GM19438 (cell line): ENCODE data around the gene INF2.
"Not testable (repeated sequence)": the region's sequence is repeated elsewhere in the genome, so short reads cannot be mapped to it uniquely, and the experiment has no call there.

Experiments
- ATAC-seq: cut with Tn5 transposase; IDR thresholded peaks from one replicate; pipeline ENCODE4 v1.9.1; 2021; ENCODE audit warnings: low read depth; ENCODE audit not compliant: unreplicated experiment

The INF2 gene

GRCh38 chr14:104656014-104656714, 33.3 kb upstream of the INF2 start:
- ATAC-seq = no peak

DNA sequence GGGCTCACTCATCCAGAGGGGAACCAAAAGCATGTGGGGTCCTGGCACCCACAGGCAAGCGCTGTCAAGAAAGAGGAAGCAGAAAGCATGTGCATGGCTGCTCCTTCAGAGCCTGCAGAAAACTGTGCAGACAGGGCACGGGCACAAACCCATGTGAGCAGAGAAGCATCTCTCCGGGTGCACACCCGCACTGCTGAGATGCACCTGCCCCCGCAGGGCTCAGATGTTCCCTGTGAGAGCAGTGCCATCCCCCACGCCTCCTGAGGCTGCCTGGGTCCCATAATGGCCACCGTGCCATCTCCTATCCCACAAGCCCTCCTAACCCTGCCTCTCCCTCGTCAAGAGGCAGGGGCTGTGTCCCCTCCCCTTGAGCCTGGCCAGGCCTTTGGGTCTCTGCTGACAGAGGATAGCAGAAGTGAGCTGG, 32.3 kb upstream of the INF2 start:
- no peak for ATAC-seq

GRCh38 chr14:104657563-104658324, 31.7 kb upstream of the INF2 start:
- no peak for ATAC-seq

DNA sequence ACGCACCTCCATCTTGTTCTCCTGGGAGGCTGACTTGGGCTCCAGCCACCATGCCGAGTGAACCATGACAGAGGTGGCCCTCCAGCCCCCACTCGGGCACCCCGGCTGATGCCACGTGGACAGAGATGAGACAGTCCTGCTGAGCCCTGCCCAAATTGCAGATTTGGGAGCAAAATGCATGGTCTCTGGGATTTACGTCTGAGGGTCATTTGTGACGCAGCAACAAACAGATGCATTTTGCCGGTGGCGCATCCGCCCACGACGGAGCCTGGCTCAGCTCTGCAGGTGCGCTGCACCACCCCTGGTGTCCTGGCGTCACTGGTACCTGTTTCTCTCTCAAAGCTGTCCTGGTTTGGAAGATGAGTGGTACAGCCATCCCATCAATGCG, 31.1 kb upstream of the INF2 start:
- no peak for ATAC-seq

DNA sequence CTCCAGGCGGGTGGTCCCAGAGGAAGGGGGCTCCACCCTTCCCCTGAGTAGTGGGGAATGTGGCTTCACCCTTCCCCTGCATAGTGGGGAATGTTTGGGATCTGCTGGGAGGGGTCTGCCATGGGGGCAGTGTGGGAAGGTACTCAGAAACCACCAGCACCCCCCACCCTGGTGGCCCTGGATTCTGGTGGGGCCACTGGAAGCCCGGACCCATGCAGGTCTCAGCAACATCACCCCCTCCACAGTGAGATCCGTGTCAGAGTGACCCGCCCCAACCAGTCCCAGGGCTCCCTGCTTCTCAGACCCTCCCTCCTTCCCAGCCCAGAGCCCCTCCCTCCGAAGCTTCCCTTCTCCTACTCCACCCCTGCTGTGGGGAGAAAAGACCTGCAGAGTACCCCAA, 30.3 kb upstream of the INF2 start:
- ATAC-seq = no peak

DNA sequence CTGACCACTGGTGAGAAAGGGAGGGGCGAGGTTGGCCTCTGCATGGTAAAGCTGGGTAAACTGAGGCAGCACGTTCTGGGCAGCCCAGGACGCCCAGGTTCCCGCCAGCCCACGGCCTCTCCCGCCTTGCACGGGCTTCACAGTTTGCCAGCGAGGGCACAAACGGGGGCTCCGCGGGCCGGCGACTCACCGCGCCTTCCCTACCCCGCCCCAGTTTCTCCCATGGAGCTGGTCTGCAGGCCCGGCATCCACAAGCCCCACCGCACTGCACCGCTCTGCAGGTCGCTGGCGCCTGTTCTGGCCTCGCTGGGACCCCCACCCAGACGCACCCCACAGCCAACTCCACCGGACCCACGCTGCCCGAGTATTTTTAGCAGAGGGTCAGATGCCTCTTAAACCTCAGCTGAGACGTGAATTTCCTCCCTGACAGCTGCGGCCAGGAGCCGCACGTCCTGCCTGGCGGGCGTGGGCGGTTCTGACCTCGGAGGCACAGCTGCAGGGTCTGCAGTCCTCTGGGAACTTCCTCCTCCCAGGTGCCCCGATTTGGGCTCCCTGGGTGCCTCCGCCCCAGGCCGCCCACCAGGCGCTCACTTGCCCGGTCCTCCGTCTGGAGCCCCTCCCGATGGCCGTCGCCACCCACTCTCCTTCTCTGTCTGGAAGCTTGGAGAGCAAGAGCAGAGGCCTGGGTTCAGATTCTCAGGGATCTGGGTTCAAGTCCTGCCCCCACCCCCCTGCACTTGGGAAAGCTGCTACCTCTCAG, 29.5 kb upstream of the INF2 start:
- ATAC-seq = peak; percentile 20

GRCh38 chr14:104660597-104660996, 28.8 kb upstream of the INF2 start:
- peak; percentile 56 for ATAC-seq

DNA sequence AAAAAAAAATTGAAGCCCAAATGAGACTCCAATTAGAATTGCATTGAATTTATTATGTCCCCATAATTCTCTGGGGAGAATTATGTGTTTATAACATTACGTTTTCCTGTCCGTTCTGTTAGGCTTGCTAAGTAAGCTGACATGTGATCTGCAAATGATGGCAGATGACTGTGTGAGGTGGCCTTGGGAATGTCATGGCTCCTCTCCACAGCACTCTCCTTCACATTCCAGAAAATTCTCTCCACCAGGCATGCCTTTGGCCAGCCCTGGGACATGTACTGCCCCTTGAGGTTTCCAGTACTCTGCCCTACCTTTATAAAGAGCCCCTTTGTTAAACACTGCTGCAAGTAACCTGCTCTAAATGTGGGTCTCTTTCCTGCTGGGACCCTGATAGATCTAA, 28.3 kb upstream of the INF2 start:
- no peak for ATAC-seq

- not testable (repeated sequence) for ATAC-seq
Observed at GRCh38 chr14:104661528-104662157, 27.8 kb upstream of the INF2 start.

- ATAC-seq = not testable (repeated sequence)
Observed at GRCh38 chr14:104662472-104662871, 26.9 kb upstream of the INF2 start.

DNA sequence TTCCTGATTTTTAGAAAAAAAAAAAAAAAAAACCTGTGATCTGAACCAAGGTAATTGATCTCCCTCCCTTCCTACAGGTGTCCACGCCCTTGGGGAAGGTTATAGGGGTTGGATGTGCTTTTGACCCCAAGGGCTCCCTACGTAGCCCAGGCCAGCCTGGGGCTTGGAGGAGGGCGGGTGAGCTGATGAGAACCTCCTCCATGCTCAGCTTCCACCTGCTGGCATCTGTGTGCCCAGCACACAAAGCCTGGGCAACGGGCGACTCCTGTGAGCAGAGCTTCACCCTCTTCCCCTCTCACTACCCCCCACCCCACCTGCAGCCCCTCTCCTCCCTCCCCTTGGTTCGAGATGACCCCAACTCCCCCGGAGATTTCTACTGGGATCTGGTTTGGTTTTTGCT, 25.3 kb upstream of the INF2 start:
- no peak for ATAC-seq

DNA sequence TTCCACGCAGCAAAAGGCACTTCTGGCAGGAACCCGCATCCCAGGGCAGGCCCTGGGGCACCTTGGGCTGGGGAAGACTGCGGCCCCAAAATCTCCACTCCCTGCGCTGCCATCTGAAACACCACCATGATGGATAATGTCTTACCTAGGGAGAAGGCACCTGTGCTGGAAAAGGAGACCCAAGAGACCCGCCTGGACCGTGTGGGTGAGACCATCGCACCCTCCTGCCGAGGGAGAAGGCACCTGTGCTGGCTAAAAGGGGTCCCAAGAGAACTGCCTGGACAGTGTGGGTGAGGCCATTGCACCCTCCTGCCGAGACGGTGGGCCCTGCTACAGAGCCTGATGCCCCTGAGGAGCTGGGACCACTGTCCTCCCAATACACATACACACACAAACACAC, 24.8 kb upstream of the INF2 start:
- no peak for ATAC-seq

GRCh38 chr14:104665114-104665656, 24.2 kb upstream of the INF2 start:
- ATAC-seq = no peak

DNA sequence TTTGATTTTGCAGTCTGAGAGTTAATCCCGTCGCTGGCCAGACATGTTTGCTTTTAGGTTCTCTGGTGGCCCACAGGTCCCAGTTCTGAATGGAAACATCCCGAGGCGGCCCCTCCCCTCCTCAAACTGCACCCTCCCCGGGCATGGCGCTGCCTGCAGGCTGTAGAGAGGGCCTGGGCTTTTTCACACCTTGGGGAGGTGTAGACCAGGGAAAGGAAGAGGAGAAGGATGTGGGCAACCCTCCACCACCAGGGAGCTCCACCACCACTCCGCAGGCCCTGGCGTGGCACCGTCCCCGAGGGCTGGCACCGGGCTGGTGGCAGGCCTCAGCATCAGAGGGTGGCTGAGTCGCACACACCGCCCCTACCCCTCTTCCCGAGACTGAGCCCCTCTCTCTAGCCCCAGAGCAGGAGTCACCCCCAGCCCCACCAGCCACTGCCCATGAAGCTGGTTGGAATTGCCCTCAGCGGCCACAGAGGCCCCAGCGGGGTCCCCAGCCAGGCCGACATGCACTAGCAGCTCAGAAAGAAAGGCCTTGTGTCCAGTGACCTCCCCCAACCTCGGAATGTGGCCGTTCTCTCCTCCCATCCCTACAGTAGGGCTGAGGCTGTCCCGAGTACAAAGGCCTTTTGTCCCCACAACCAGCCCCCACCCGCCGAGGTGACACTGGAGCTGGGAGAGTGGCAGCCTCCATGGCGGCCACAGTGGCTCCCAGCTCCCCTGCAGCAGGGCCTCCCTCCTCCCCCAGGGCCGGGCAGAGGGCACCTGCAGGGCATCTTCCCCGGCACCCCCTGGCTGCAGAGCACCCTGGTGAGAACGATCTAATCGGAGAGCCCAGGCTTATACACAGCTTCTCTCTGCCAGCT, 23.5 kb upstream of the INF2 start:
- ATAC-seq = no peak

DNA sequence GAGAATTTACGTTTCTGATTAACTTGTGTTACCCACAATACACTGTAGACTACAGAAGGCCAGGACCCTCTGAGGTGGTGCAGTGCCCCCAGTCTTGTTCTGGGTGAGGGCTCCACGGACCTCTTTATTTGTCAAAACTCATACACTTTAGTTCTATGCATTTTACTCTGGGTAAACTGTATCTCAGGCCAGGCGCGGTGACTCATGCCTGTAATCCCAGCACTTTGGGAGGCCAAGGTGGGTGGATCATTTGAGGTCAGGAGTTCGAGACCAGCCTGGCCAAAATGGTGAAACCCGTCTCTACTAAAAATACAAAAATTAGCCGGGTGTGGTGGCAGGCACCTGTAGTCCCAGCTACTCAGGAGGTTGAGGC, 22.9 kb upstream of the INF2 start:
- ATAC-seq = not testable (repeated sequence)

DNA sequence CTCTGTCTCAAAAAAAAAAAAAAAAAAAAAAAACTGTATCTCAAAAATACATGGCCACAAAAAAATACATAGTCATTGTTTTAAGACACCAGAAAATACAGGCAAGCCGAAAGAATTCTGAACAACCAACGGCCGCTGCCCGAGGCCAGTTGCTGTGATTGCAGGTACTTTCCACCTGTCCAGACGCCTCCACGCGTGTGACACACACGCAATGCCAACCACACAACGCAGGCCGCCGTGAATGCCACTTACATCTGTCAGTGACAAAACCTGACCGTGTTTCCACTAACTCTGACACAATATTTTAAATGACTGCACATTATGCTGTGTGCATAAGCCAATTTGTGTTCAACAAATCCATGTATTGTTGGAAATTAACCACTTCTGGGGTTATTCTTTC, 22.4 kb upstream of the INF2 start:
- no peak for ATAC-seq

- no peak for ATAC-seq
Observed at GRCh38 chr14:104669697-104670096, 19.7 kb upstream of the INF2 start.

DNA sequence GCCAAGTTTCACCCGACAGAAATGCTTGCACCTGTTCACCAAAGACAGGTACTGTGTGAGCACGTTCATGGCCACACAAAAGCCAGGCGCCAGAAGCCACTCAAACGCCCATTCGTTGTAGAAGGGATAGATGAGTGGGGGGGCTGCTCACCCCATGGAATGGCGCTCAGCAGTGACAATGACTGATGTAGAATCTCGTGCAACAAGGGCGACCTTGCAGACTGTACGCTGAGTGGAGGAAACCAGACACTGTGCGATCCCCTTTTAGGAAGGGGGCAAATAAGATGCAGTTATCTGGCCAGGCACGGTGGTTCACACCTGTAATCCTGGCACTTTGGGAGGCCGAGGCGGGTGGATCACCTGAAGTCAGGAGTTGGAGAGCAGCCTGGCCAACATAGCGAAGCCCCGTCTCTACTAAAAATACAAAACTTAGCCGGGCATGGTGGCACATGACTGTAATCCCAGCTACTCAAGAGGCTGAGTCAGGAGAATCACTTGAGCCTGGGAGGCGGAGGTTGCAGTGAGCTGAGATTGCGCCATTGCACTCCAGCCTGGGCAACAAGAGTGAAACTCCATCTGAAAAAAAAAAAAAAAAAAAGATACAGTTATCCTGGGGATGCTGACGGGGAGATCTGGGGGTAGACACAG, 18.0 kb upstream of the INF2 start:
- ATAC-seq = not testable (repeated sequence)

DNA sequence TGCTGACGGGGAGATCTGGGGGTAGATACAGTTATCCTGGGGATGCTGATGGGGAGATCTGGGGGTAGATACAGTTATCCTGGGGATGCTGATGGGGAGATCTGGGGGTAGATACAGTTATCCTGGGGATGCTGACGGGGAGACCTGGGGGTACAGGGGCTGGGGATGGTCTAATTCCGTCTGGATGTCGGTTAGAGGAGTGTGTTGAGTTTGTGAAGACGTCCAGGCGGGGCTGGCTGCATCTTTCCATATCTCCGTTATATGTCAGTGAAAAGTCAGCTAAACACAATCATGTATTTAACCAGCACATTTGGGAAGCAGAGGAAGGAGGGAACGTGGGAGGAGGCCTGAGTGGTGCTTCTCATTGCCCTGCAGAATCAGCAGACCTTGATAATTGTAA, 17.3 kb upstream of the INF2 start:
- not testable (repeated sequence) for ATAC-seq
